ENCODE measurements around the gene CBX2.

The CBX2 gene

GRCh38 chr17:79775632-79776031 is 2.3 kb upstream of the CBX2 start:
- H3K27me3 Mint-ChIP-seq = peaks cover 82% of the 10 kb centered on the region

GRCh38 chr17:79776376-79777119 is 1.4 kb upstream of the CBX2 start:
- Mint-ChIP-seq H3K27me3 (peaks cover 90% of the 10 kb centered on the region), H3K27ac (no peak overlapping the region), H3K9me3 (no peaks in the 10 kb centered on the region), H3K4me3 (peak overlapping the region; percentile 18), H3K4me1 (peaks cover 15% of the 10 kb centered on the region), H3K36me3 (no peaks in the 10 kb centered on the region)
- ATAC-seq = no peak

More at GRCh38 chr17:79775632-79776031, 2.3 kb upstream of the CBX2 start:
- H3K4me3 Mint-ChIP-seq = no peak overlapping the region
- H3K4me1 Mint-ChIP-seq = peaks cover 13% of the 10 kb centered on the region
- no peak overlapping the region for H3K27ac Mint-ChIP-seq
- H3K36me3 Mint-ChIP-seq = no peaks in the 10 kb centered on the region
- no peak for ATAC-seq
- H3K9me3 Mint-ChIP-seq = no peaks in the 10 kb centered on the region

GRCh38 chr17:79777120-79777893 is 641 bp upstream of the CBX2 start:
- ATAC-seq = no peak
- Mint-ChIP-seq H3K27ac (no peak overlapping the region), H3K4me1 (peaks cover 22% of the 10 kb centered on the region), H3K27me3 (peaks cover 90% of the 10 kb centered on the region), H3K4me3 (peak overlapping the region; percentile 58), H3K9me3 (no peaks in the 10 kb centered on the region), H3K36me3 (no peaks in the 10 kb centered on the region)

GRCh38 chr17:79778504-79779083 is 646 bp downstream of the CBX2 start:
- Mint-ChIP-seq H3K27me3 (peaks cover 90% of the 10 kb centered on the region), H3K27ac (no peak overlapping the region), H3K4me3 (peak overlapping the region; percentile 72), H3K9me3 (no peaks in the 10 kb centered on the region), H3K36me3 (no peaks in the 10 kb centered on the region), H3K4me1 (peaks cover 25% of the 10 kb centered on the region)
- peak; percentile 41 for ATAC-seq

GRCh38 chr17:79779084-79779529 is 1.2 kb downstream of the CBX2 start:
- peak overlapping the region; percentile 72 for H3K4me3 Mint-ChIP-seq
- ATAC-seq = no peak
- H3K27ac Mint-ChIP-seq = no peak overlapping the region
- no peaks in the 10 kb centered on the region for H3K9me3 Mint-ChIP-seq
- H3K27me3 Mint-ChIP-seq = peaks cover 90% of the 10 kb centered on the region
- no peaks in the 10 kb centered on the region for H3K36me3 Mint-ChIP-seq
- peaks cover 25% of the 10 kb centered on the region for H3K4me1 Mint-ChIP-seq

- no peaks in the 10 kb centered on the region for H3K36me3 Mint-ChIP-seq
- H3K9me3 Mint-ChIP-seq = no peaks in the 10 kb centered on the region
- ATAC-seq = no peak
- H3K4me1 Mint-ChIP-seq = peaks cover 25% of the 10 kb centered on the region
- H3K27ac Mint-ChIP-seq = no peak overlapping the region
- peaks cover 90% of the 10 kb centered on the region for H3K27me3 Mint-ChIP-seq
- no peak overlapping the region for H3K4me3 Mint-ChIP-seq
These were observed 1.9 kb downstream of the CBX2 start for GRCh38 chr17:79779661-79780365.

- H3K27me3 Mint-ChIP-seq = peaks cover 90% of the 10 kb centered on the region
- H3K4me1 Mint-ChIP-seq = peaks cover 25% of the 10 kb centered on the region
- no peak for ATAC-seq
- H3K36me3 Mint-ChIP-seq = no peaks in the 10 kb centered on the region
- H3K4me3 Mint-ChIP-seq = no peak overlapping the region
- H3K9me3 Mint-ChIP-seq = no peaks in the 10 kb centered on the region
- H3K27ac Mint-ChIP-seq = no peak overlapping the region
These were observed 3.2 kb downstream of the CBX2 start for GRCh38 chr17:79781012-79781650.

- peaks cover 19% of the 10 kb centered on the region for H3K4me1 Mint-ChIP-seq
- H3K9me3 Mint-ChIP-seq = no peaks in the 10 kb centered on the region
- peaks cover 90% of the 10 kb centered on the region for H3K27me3 Mint-ChIP-seq
- no peak overlapping the region for H3K27ac Mint-ChIP-seq
- no peaks in the 10 kb centered on the region for H3K36me3 Mint-ChIP-seq
- ATAC-seq = no peak
- no peak overlapping the region for H3K4me3 Mint-ChIP-seq
These were observed 4.0 kb downstream of the CBX2 start for GRCh38 chr17:79781736-79782575.

- H3K27me3 Mint-ChIP-seq = peaks cover 100% of the 10 kb centered on the region
- no peak overlapping the region for H3K27ac Mint-ChIP-seq
- no peak for ATAC-seq
- H3K4me3 Mint-ChIP-seq = no peak overlapping the region
- H3K36me3 Mint-ChIP-seq = no peaks in the 10 kb centered on the region
- no peaks in the 10 kb centered on the region for H3K9me3 Mint-ChIP-seq
- H3K4me1 Mint-ChIP-seq = peaks cover 14% of the 10 kb centered on the region
These were observed 5.9 kb downstream of the CBX2 start for GRCh38 chr17:79783891-79784290.

GRCh38 chr17:79784353-79785016 is 6.5 kb downstream of the CBX2 start:
- Mint-ChIP-seq H3K9me3 (no peaks in the 10 kb centered on the region), H3K4me1 (peaks cover 16% of the 10 kb centered on the region), H3K27ac (no peak overlapping the region), H3K36me3 (no peaks in the 10 kb centered on the region), H3K27me3 (peaks cover 100% of the 10 kb centered on the region), H3K4me3 (no peak overlapping the region)
- peak; percentile 22 for ATAC-seq

GRCh38 chr17:79785017-79785899 is 7.3 kb downstream of the CBX2 start:
- no peaks in the 10 kb centered on the region for H3K36me3 Mint-ChIP-seq
- no peaks in the 10 kb centered on the region for H3K9me3 Mint-ChIP-seq
- no peak overlapping the region for H3K4me3 Mint-ChIP-seq
- H3K27me3 Mint-ChIP-seq = peaks cover 97% of the 10 kb centered on the region
- ATAC-seq = no peak
- no peak overlapping the region for H3K27ac Mint-ChIP-seq
- peaks cover 16% of the 10 kb centered on the region for H3K4me1 Mint-ChIP-seq

GRCh38 chr17:79785900-79786810 is 8.2 kb downstream of the CBX2 start:
- peaks cover 97% of the 10 kb centered on the region for H3K27me3 Mint-ChIP-seq
- no peaks in the 10 kb centered on the region for H3K9me3 Mint-ChIP-seq
- H3K4me1 Mint-ChIP-seq = peaks cover 16% of the 10 kb centered on the region
- no peak overlapping the region for H3K4me3 Mint-ChIP-seq
- H3K27ac Mint-ChIP-seq = no peak overlapping the region
- H3K36me3 Mint-ChIP-seq = no peaks in the 10 kb centered on the region
- no peak for ATAC-seq
